GM23338 (cell line): ENCODE data around the gene CNOT6.

Experiments
- CREB1 ChIP-seq: fragments of 250-450 bp; sonication (Bioruptor Pico); IDR thresholded peaks from 2 replicates; pipeline ENCODE4 v1.5.0; 2020; ENCODE audit warnings: low read depth, mild to moderate bottlenecking, moderate library complexity
- CTCF ChIP-seq, 2 experiments: fragments of 200-600 bp in 1 of 2; sonication (generic) in 1 of 2; conservative IDR thresholded peaks; 2 replicates each; pipeline versions ENCODE4 v1.5.1 to v1.6.1; 2016 to 2017; ENCODE audit warnings: antibody characterized with exemption in 2 of 2, low read depth in 2 of 2, mild to moderate bottlenecking in 2 of 2, moderate library complexity in 1 of 2
- ETS1 ChIP-seq: IDR thresholded peaks from 2 replicates; pipeline ENCODE4 v1.6.1; 2016; ENCODE audit warnings: antibody characterized with exemption
- EZH2 ChIP-seq: fragments of 200-600 bp; sonication (generic); IDR thresholded peaks from one replicate; pipeline ENCODE4 v1.8.0; 2017; ENCODE audit warnings: antibody characterized with exemption, mild to moderate bottlenecking, low read depth; ENCODE audit not compliant: unreplicated experiment
- EZH2phosphoT487 ChIP-seq: fragments of 200-600 bp; sonication (generic); IDR thresholded peaks from one replicate; pipeline ENCODE4 v1.8.1; 2018; ENCODE audit warnings: antibody characterized with exemption; ENCODE audit not compliant: unreplicated experiment
- JUNB ChIP-seq: IDR thresholded peaks from one replicate; pipeline ENCODE4 v1.6.1; 2016; ENCODE audit warnings: antibody characterized with exemption; ENCODE audit not compliant: unreplicated experiment
- NANOG ChIP-seq: IDR thresholded peaks from 2 replicates; pipeline ENCODE4 v1.6.1; 2016; ENCODE audit warnings: antibody characterized with exemption, borderline replicate concordance
- POLR2AphosphoS5 ChIP-seq: IDR thresholded peaks from 2 replicates; pipeline ENCODE4 v1.6.1; 2016; ENCODE audit warnings: antibody characterized with exemption, low read depth
- REST ChIP-seq: IDR thresholded peaks from one replicate; pipeline ENCODE4 v1.6.1; 2018; ENCODE audit warnings: antibody characterized with exemption; ENCODE audit not compliant: unreplicated experiment
- STAT1 ChIP-seq: IDR thresholded peaks from one replicate; pipeline ENCODE4 v1.6.1; 2016; ENCODE audit warnings: antibody characterized with exemption; ENCODE audit not compliant: unreplicated experiment
- ZNF114 ChIP-seq: fragments of 250-450 bp; sonication (Bioruptor Pico); IDR thresholded peaks from 2 replicates; pipeline ENCODE4 v1.5.0; 2020; ENCODE audit warnings: mild to moderate bottlenecking, moderate library complexity
- TF ChIP-seq, protein P1 (sequence below): fragments of 250-450 bp; sonication (Bioruptor Pico); IDR thresholded peaks from 2 replicates; pipeline ENCODE4 v1.5.0; 2020; ENCODE audit warnings: mild to moderate bottlenecking, moderate library complexity

GRCh38 chr5:180507661-180508060 lies 13.5 kb downstream of the CNOT6 start:
- TF ChIP-seq CTCF (conservative IDR thresholded peaks at IDR 0.05; ENCODE audit: low read depth in 2 of 2) (no peak), EZH2 (no peak), JUNB (no peak), ETS1 (no peak), CREB1 (CRISPR knock-in tag) (no peak), EZH2phosphoT487 (no peak), NANOG (no peak), POLR2AphosphoS5 (no peak), STAT1 (no peak), REST (no peak), ZNF114 (CRISPR knock-in tag) (no peak)
- TF ChIP-seq, protein P1, sequence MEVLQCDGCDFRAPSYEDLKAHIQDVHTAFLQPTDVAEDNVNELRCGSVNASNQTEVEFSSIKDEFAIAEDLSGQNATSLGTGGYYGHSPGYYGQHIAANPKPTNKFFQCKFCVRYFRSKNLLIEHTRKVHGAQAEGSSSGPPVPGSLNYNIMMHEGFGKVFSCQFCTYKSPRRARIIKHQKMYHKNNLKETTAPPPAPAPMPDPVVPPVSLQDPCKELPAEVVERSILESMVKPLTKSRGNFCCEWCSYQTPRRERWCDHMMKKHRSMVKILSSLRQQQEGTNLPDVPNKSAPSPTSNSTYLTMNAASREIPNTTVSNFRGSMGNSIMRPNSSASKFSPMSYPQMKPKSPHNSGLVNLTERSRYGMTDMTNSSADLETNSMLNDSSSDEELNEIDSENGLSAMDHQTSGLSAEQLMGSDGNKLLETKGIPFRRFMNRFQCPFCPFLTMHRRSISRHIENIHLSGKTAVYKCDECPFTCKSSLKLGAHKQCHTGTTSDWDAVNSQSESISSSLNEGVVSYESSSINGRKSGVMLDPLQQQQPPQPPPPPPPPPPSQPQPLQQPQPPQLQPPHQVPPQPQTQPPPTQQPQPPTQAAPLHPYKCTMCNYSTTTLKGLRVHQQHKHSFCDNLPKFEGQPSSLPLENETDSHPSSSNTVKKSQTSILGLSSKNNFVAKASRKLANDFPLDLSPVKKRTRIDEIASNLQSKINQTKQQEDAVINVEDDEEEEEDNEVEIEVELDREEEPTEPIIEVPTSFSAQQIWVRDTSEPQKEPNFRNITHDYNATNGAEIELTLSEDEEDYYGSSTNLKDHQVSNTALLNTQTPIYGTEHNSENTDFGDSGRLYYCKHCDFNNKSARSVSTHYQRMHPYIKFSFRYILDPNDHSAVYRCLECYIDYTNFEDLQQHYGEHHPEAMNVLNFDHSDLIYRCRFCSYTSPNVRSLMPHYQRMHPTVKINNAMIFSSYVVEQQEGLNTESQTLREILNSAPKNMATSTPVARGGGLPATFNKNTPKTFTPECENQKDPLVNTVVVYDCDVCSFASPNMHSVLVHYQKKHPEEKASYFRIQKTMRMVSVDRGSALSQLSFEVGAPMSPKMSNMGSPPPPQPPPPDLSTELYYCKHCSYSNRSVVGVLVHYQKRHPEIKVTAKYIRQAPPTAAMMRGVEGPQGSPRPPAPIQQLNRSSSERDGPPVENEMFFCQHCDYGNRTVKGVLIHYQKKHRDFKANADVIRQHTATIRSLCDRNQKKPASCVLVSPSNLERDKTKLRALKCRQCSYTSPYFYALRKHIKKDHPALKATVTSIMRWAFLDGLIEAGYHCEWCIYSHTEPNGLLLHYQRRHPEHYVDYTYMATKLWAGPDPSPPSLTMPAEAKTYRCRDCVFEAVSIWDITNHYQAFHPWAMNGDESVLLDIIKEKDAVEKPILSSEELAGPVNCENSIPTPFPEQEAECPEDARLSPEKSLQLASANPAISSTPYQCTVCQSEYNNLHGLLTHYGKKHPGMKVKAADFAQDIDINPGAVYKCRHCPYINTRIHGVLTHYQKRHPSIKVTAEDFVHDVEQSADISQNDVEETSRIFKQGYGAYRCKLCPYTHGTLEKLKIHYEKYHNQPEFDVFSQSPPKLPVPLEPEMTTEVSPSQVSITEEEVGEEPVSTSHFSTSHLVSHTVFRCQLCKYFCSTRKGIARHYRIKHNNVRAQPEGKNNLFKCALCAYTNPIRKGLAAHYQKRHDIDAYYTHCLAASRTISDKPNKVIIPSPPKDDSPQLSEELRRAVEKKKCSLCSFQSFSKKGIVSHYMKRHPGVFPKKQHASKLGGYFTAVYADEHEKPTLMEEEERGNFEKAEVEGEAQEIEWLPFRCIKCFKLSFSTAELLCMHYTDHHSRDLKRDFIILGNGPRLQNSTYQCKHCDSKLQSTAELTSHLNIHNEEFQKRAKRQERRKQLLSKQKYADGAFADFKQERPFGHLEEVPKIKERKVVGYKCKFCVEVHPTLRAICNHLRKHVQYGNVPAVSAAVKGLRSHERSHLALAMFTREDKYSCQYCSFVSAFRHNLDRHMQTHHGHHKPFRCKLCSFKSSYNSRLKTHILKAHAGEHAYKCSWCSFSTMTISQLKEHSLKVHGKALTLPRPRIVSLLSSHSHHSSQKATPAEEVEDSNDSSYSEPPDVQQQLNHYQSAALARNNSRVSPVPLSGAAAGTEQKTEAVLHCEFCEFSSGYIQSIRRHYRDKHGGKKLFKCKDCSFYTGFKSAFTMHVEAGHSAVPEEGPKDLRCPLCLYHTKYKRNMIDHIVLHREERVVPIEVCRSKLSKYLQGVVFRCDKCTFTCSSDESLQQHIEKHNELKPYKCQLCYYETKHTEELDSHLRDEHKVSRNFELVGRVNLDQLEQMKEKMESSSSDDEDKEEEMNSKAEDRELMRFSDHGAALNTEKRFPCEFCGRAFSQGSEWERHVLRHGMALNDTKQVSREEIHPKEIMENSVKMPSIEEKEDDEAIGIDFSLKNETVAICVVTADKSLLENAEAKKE (CRISPR knock-in tag) = no peak
